ENCODE results near the gene PHF21A.

The PHF21A gene

GRCh38 chr11:45931739-45932138 lies 189.5 kb downstream of the PHF21A start:
- DNase-seq: no peak

- DNase-seq: no peak
Observed at GRCh38 chr11:45930951-45931570, 190.2 kb downstream of the PHF21A start.

- DNase-seq: no peak
Observed at GRCh38 chr11:45930031-45930794, 191.0 kb downstream of the PHF21A start.

- no peak for DNase-seq
Observed at GRCh38 chr11:45929486-45930030, 191.7 kb downstream of the PHF21A start.

GRCh38 chr11:45928535-45929215 lies 192.6 kb downstream of the PHF21A start:
- no peak for DNase-seq

GRCh38 chr11:45927684-45928413 lies 193.4 kb downstream of the PHF21A start:
- DNase-seq: no peak

- DNase-seq: no peak
Observed at GRCh38 chr11:45927332-45927683, 193.9 kb downstream of the PHF21A start.

- DNase-seq: no peak
Observed at GRCh38 chr11:45926536-45927331, 194.5 kb downstream of the PHF21A start.

- no peak for DNase-seq
Observed at GRCh38 chr11:45926001-45926401, 195.3 kb downstream of the PHF21A start.

GRCh38 chr11:45925550-45925949 lies 195.7 kb downstream of the PHF21A start:
- no peak for DNase-seq

GRCh38 chr11:45924927-45925326 lies 196.3 kb downstream of the PHF21A start:
- DNase-seq: no peak

GRCh38 chr11:45924036-45924915 lies 197.0 kb downstream of the PHF21A start:
- DNase-seq: no peak

- DNase-seq: no peak
Observed at GRCh38 chr11:45922425-45923082, 198.7 kb downstream of the PHF21A start, which contains the start of gene LARGE2. TSS of gene LARGE2 (plus strand) at chr11:45922656. CDS start at chr11:45922883, 227 bp downstream.

GRCh38 chr11:45921561-45922424 lies 199.5 kb downstream of the PHF21A start:
- no peak for DNase-seq

- no peak for DNase-seq
Observed at GRCh38 chr11:45920531-45921477, 200.4 kb downstream of the PHF21A start.

GRCh38 chr11:45919806-45920530 lies 201.3 kb downstream of the PHF21A start:
- DNase-seq: no peak

GRCh38 chr11:45918962-45919675 lies 202.1 kb downstream of the PHF21A start:
- DNase-seq: no peak
